GM21367 (cell line): Measurements from ENCODE around the gene KIF15.
A peak's percentile ranks its signal among the peaks of the same experiment; 100 is the strongest.
"Not testable (repeated sequence)": the region's sequence is repeated elsewhere in the genome, so short reads cannot be mapped to it uniquely, and the experiment has no call there.

Source experiments
- ATAC-seq: cut with Tn5 transposase; IDR thresholded peaks from one replicate; pipeline ENCODE4 v1.9.1; 2021; ENCODE audit not compliant: unreplicated experiment

KIF15 gene

GRCh38 chr3:44761424-44762169, at the start of gene KIF15, which contains the start of gene KIAA1143:
Gene KIF15, plus strand, starts transcription at chr3:44761794. Its CDS starts 72 bp downstream, at chr3:44761866.
Gene KIAA1143, minus strand, starts transcription at chr3:44761619. Its CDS starts 17 bp downstream, at chr3:44761602.
- ATAC-seq = peak; percentile 84

GRCh38 chr3:44712455-44713075, 49.0 kb upstream of the KIF15 start, which contains the start of gene ZNF502:
Gene ZNF502, plus strand, starts transcription at chr3:44712660. Its CDS starts 7,602 bp downstream, at chr3:44720262.
- no peak for ATAC-seq

GRCh38 chr3:44721231-44722102, 40.1 kb upstream of the KIF15 start:
- no peak for ATAC-seq

GRCh38 chr3:44722103-44722401, 39.5 kb upstream of the KIF15 start:
- no peak for ATAC-seq

GRCh38 chr3:44729384-44729910, 32.1 kb upstream of the KIF15 start, which contains the start of gene ZNF501:
Gene ZNF501, plus strand, starts transcription at chr3:44729635. Its CDS starts 4,787 bp downstream, at chr3:44734422.
- peak; percentile 77 for ATAC-seq

GRCh38 chr3:44734646-44735168, 26.9 kb upstream of the KIF15 start:
- ATAC-seq = no peak

- ATAC-seq = no peak
Measured at GRCh38 chr3:44761101-44761423, 532 bp upstream of the KIF15 start.

GRCh38 chr3:44762170-44762677, 630 bp downstream of the KIF15 start:
- no peak for ATAC-seq

- ATAC-seq = no peak
Measured at GRCh38 chr3:44762690-44763089, 1.1 kb downstream of the KIF15 start.

GRCh38 chr3:44764248-44764647, 2.7 kb downstream of the KIF15 start:
- no peak for ATAC-seq

- ATAC-seq = no peak
Measured at GRCh38 chr3:44771424-44772098, 10.0 kb downstream of the KIF15 start.

GRCh38 chr3:44772099-44772442, 10.5 kb downstream of the KIF15 start:
- no peak for ATAC-seq

GRCh38 chr3:44782891-44783290, 21.3 kb downstream of the KIF15 start:
- ATAC-seq = no peak

- ATAC-seq = no peak
Measured at GRCh38 chr3:44795197-44795596, 33.6 kb downstream of the KIF15 start.

- no peak for ATAC-seq
Measured at GRCh38 chr3:44802011-44802410, 40.4 kb downstream of the KIF15 start.

- ATAC-seq = no peak
Measured at GRCh38 chr3:44803298-44803697, 41.7 kb downstream of the KIF15 start.

GRCh38 chr3:44805960-44806359, 44.4 kb downstream of the KIF15 start:
- ATAC-seq = no peak

- ATAC-seq = no peak
Measured at GRCh38 chr3:44814751-44815150, 53.2 kb downstream of the KIF15 start.

- not testable (repeated sequence) for ATAC-seq
Measured at GRCh38 chr3:44816334-44816733, 54.7 kb downstream of the KIF15 start.

- not testable (repeated sequence) for ATAC-seq
Measured at GRCh38 chr3:44821206-44821605, 59.6 kb downstream of the KIF15 start.
